Gastroesophageal sphincter (tissue), 3 donors: Measurements from ENCODE around the gene ABLIM2.

Experiments
- CTCF ChIP-seq, 4 experiments: fragments of 200-600 bp in 2 of 4; fragments of 450-650 bp in 2 of 4; sonication (generic) in 1 of 4; IDR thresholded peaks; one replicate each; pipeline ENCODE4 v1.5.1; 2017 to 2019; ENCODE audit warnings: antibody characterized with exemption in 4 of 4, mild to moderate bottlenecking in 2 of 4, moderate library complexity in 2 of 4
- POLR2A ChIP-seq, 2 donors: fragments of 450-650 bp; IDR thresholded peaks; one replicate each; pipeline ENCODE4 v1.6.1; 2017; ENCODE audit warnings: antibody characterized with exemption in 2 of 2, mild to moderate bottlenecking in 2 of 2, moderate library complexity in 1 of 2

DNA sequence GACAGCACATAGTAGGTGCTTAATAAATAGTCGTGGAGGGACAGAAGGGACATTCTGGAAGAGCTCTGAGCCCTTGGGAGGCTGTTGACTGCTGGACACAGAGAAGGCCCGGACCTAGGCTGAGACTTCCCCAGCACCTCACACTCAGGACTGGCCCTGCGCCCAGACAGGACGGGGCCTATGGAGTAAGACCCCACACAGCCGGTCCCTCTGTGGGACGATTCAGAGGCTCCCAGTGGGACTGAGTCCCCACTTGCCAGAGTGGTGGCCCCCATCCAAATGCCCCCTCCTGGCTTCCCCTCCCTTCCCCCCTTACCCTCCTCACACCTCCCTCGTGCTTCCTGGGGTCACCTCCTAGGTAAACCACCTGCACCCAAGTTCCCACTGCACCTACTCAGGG, 8.9 kb downstream of the ABLIM2 start:
- no peak for TF ChIP-seq CTCF (IDR thresholded peaks at IDR 0.05)
- TF ChIP-seq POLR2A (IDR thresholded peaks at IDR 0.05), result no peak
